ENCODE measurements around the gene SNX2.
"Not testable (repeated sequence)": the region's sequence is repeated elsewhere in the genome, so short reads cannot be mapped to it uniquely, and the experiment has no call there.

Gene SNX2

GRCh38 chr5:122844910-122845228 lies 70.0 kb downstream of the SNX2 start:
- no peak for TF ChIP-seq CTCF (IDR thresholded peaks at IDR 0.05; ENCODE audit: extremely low read depth, insufficient read depth, missing control alignments)
- in situ Hi-C loops (cut with MboI; ENCODE audit: low pct_unique_long_range_greater_than_20kb, low sequenced_read_pairs, unreplicated experiment), result no loop called here
- peak; percentile 49 for DNase-seq (ENCODE audit: low spot score)

GRCh38 chr5:122845229-122846050 lies 70.6 kb downstream of the SNX2 start, which contains the start of gene SNX24:
Gene SNX24 (plus strand): TSS chr5:122845613. CDS start chr5:122845634, 21 bp downstream.
- no peak for TF ChIP-seq CTCF (IDR thresholded peaks at IDR 0.05; ENCODE audit: extremely low read depth, insufficient read depth, missing control alignments)
- in situ Hi-C loops (cut with MboI; ENCODE audit: low pct_unique_long_range_greater_than_20kb, low sequenced_read_pairs, unreplicated experiment), result no loop called here
- peak; percentile 87 for DNase-seq (ENCODE audit: low spot score)

- DNase-seq (ENCODE audit: low spot score), result peak; percentile 18
- in situ Hi-C loops (cut with MboI; ENCODE audit: low pct_unique_long_range_greater_than_20kb, low sequenced_read_pairs, unreplicated experiment), result no loop called here
- TF ChIP-seq CTCF (IDR thresholded peaks at IDR 0.05; ENCODE audit: extremely low read depth, insufficient read depth, missing control alignments), result no peak
Observed at GRCh38 chr5:122846051-122846550, 71.2 kb downstream of the SNX2 start.

GRCh38 chr5:122847687-122848081 lies 72.8 kb downstream of the SNX2 start:
- DNase-seq (ENCODE audit: low spot score), result no peak
- in situ Hi-C loops (cut with MboI; ENCODE audit: low pct_unique_long_range_greater_than_20kb, low sequenced_read_pairs, unreplicated experiment), result no loop called here
- TF ChIP-seq CTCF (IDR thresholded peaks at IDR 0.05; ENCODE audit: extremely low read depth, insufficient read depth, missing control alignments), result no peak

- in situ Hi-C loops (cut with MboI; ENCODE audit: low pct_unique_long_range_greater_than_20kb, low sequenced_read_pairs, unreplicated experiment), result no loop called here
- no peak for TF ChIP-seq CTCF (IDR thresholded peaks at IDR 0.05; ENCODE audit: extremely low read depth, insufficient read depth, missing control alignments)
- no peak for DNase-seq (ENCODE audit: low spot score)
Observed at GRCh38 chr5:122849771-122850170, 74.9 kb downstream of the SNX2 start.

GRCh38 chr5:122857538-122857937 lies 82.7 kb downstream of the SNX2 start:
- in situ Hi-C loops (cut with MboI; ENCODE audit: low pct_unique_long_range_greater_than_20kb, low sequenced_read_pairs, unreplicated experiment); DNase-seq (ENCODE audit: low spot score): not testable (repeated sequence)

GRCh38 chr5:122858451-122858850 lies 83.6 kb downstream of the SNX2 start:
- TF ChIP-seq CTCF (IDR thresholded peaks at IDR 0.05; ENCODE audit: extremely low read depth, insufficient read depth, missing control alignments), result no peak
- in situ Hi-C loops (cut with MboI; ENCODE audit: low pct_unique_long_range_greater_than_20kb, low sequenced_read_pairs, unreplicated experiment), result no loop called here
- DNase-seq (ENCODE audit: low spot score), result no peak
